ENCODE results near the gene NME1. TPM values are rescaled to one million over a fixed set of nuclear protein-coding genes. Genes with fewer than 3 reads are reported as not detected.

The NME1 gene
- polyA plus RNA-seq, 4 donors, result 63.6 to 77.1 (median 73.7) TPM

- no peak for DNase-seq (ENCODE audit: low read depth in 4 of 4, low spot score in 2 of 4)
Observed at GRCh38 chr17:51188271-51188833, 35.0 kb downstream of the NME1 start.

GRCh38 chr17:51189162-51189561 lies 35.8 kb downstream of the NME1 start:
- no peak for DNase-seq (ENCODE audit: low read depth in 4 of 4, low spot score in 2 of 4)

- no peak for DNase-seq (ENCODE audit: low read depth in 4 of 4, low spot score in 2 of 4)
Observed at GRCh38 chr17:51189628-51190027, 36.3 kb downstream of the NME1 start.

- no peak for DNase-seq (ENCODE audit: low read depth in 4 of 4, low spot score in 2 of 4)
Observed at GRCh38 chr17:51191895-51192294, 38.5 kb downstream of the NME1 start.

GRCh38 chr17:51197754-51198153 lies 44.4 kb downstream of the NME1 start:
- DNase-seq (ENCODE audit: low read depth in 4 of 4, low spot score in 2 of 4), result no peak

GRCh38 chr17:51200295-51200694 lies 46.9 kb downstream of the NME1 start:
- no peak for DNase-seq (ENCODE audit: low read depth in 4 of 4, low spot score in 2 of 4)

GRCh38 chr17:51200846-51201245 lies 47.5 kb downstream of the NME1 start:
- DNase-seq (ENCODE audit: low read depth in 4 of 4, low spot score in 2 of 4), result no peak

GRCh38 chr17:51203838-51204237 lies 50.5 kb downstream of the NME1 start:
- no peak for DNase-seq (ENCODE audit: low read depth in 4 of 4, low spot score in 2 of 4)

Other genes starting within 250 kb of the NME1 start
- 100 to 1,000 TPM in 2 of 4 donors, 10 to 100 TPM in 2; 76.5 to 136 (median 106) TPM for gene SPAG9, start 32.7 kb upstream of the NME1 start, polyA plus RNA-seq (ENCODE audit: insufficient read length in 4 of 4)
- gene NME2, start 12.9 kb downstream of the NME1 start, polyA plus RNA-seq (ENCODE audit: insufficient read length in 4 of 4), result 100 to 1,000 TPM; 231 to 326 (median 262) TPM
- gene MBTD1, start 106.5 kb downstream of the NME1 start, polyA plus RNA-seq (ENCODE audit: insufficient read length in 4 of 4), result 10 to 100 TPM; 41.9 to 65.2 (median 51.3) TPM
- gene UTP18, start 107.0 kb downstream of the NME1 start, polyA plus RNA-seq (ENCODE audit: insufficient read length in 4 of 4), result 10 to 100 TPM; 42.9 to 61.4 (median 53.5) TPM